Measurements from ENCODE around the gene CCDC7.
"Not testable (repeated sequence)": the region's sequence is repeated elsewhere in the genome, so short reads cannot be mapped to it uniquely, and the experiment has no call there.

CCDC7 gene

GRCh38 chr10:32445740-32446535 is at the start of gene CCDC7:
CCDC7 (plus strand) TSS chr10:32446140; CDS start chr10:32451643, 5,503 bp downstream.
- peak; percentile 75 to 85 for DNase-seq

DNA sequence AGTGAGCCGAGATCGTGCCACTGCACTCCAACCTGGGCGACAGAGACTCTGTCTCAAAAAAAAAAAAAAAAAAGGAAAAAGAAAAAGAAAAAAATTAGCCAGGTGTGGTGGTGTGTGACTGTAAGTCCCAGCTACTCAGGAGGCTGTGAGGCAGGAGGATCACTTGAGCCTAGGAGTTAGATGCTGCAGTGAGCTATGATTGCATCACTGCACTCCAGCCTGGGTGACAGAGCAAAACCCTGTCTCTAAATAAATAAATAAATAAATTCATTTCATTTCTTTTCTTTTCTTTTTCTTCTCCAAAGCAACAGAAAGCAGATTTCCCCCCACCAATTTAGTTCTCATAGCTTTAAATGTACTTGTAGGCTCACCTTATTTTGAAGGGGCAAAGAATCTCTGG is 48.8 kb upstream of the CCDC7 start:
- DNase-seq: not testable (repeated sequence)

GRCh38 chr10:32399720-32400119 is 46.2 kb upstream of the CCDC7 start:
- not testable (repeated sequence) for DNase-seq

GRCh38 chr10:32400961-32401360 is 45.0 kb upstream of the CCDC7 start:
- DNase-seq: no peak

GRCh38 chr10:32402499-32402898 is 43.4 kb upstream of the CCDC7 start:
- no peak for DNase-seq

- DNase-seq: no peak
Measured at GRCh38 chr10:32403091-32403490, 42.8 kb upstream of the CCDC7 start.

DNA sequence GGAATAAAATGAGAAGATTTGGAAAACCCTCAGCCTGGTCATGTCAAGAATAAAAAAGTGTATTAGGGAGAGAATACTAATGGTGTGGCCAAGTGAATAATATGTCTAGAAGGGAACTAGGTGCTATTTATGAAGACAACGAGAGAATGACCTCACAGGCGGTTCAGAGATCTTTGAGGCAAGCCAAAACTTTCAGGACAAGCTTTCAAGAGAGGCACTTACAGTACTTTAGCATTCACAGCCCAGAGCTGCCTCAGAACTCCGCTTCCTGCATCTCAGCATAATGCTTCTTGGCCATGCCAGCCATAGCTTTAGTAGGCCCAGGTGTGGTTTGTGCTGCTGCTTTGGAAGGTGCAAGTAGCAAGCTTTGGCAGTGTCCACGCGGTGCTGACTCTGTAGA is 37.2 kb upstream of the CCDC7 start:
- DNase-seq: no peak

DNA sequence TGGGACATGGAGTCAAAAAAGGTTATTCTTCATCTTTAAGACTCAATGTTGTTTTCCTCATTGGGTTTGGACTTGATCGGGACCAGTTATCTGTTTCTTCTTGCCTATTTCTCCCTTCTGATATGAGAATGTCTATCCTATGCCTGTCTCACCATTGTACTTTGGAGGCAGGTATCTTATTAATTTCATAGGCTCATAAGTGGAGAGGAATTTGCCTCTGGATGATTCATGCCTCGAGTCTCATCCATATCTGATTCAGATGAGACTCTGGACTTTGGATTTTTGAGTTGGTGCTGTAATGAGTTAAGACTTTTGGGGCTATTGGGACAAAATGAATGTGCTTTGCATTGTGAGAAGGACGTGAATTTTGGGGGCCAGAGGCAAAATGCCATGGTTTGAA is 36.2 kb upstream of the CCDC7 start:
- DNase-seq: no peak

DNA sequence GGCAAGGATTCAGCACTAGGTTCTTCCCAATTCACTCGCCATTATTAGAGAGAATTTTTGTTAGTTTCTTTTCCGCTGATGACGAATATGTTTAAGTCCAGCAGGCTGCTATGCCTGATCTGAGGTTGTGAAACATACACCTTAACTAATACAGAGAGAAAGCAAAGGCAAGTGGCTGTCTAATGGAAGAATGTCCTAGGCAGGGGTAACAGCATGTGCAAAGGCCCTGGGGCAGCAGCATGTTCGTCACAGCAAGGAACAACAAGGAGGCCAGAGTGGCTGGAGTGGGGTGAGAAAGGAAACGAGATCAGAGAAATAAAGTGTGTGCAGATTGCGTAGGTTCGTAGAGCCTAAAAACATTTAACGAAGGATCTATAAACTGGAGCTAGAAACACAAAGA is 35.4 kb upstream of the CCDC7 start:
- no peak for DNase-seq

DNA sequence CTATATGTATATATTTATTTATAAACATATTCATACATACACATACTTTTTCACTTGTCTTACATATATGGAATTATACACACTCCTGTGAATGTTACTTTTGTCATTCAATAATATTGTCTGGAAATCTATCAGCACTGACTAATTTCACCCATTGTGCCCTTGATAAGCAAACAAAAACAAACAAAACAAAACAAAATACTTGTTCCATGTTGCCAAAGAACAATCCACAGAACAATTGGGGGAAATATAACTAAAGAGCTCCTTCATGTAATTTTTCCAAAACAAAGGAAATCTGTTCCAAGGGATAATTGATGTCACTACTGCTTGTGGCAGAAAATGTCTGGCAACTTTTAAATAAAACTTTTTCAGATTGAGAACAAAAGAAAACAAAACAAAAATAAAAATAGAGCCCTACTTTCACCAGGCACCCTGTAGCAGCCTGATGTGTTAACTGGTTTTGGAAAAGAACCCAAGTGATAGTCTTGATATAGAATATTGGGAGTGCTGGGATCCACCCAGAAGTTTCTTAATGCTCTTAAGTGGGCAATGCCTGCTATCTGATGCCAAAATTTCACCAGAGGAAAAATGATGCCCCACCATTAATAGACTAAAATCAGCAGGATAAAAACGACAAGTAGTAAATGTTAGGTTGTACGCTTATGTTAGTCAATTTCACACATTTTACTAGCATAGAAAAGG is 34.0 kb upstream of the CCDC7 start:
- no peak for DNase-seq

DNA sequence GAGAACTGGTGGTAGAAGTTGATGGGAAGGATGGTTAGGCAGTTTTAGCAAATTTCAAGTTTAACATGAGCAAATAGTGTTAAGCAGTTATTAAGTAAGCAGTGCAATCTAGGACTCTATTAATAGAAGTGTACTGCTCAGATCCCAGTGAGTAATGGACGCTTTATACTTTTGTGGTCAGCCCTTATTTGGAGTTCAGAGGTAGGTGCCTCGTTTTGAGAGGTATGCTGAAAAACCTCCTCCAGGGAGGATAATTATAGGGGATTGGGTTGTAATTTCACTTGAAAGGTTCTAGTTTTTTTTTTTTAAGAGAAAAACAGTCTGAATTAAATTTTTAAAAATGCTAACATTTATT is 33.5 kb upstream of the CCDC7 start:
- no peak for DNase-seq

DNA sequence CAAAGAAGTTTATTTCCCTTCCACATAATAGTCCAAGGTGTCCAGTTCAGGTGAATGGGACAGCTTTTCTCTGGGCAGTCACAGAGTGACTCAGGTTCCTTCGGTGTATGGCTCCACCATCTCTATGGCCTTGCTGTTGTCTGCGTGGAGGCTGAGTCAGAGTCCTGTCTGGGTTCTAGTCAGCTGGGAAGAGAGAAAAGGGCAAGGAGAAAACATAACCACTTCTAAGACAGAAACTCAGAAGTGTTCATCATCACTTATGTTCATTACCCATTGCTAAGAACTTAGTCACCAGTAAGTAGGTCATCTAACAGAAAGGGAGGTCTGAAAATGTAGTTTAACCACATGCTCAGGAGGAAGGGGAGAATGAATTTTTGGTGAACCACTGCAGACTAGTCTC is 32.4 kb upstream of the CCDC7 start:
- no peak for DNase-seq

- no peak for DNase-seq
Measured at GRCh38 chr10:32415361-32415760, 30.6 kb upstream of the CCDC7 start.

GRCh38 chr10:32417911-32418547 is 27.9 kb upstream of the CCDC7 start:
- DNase-seq: no peak

- DNase-seq: no peak
Measured at GRCh38 chr10:32418572-32418971, 27.4 kb upstream of the CCDC7 start.

DNA sequence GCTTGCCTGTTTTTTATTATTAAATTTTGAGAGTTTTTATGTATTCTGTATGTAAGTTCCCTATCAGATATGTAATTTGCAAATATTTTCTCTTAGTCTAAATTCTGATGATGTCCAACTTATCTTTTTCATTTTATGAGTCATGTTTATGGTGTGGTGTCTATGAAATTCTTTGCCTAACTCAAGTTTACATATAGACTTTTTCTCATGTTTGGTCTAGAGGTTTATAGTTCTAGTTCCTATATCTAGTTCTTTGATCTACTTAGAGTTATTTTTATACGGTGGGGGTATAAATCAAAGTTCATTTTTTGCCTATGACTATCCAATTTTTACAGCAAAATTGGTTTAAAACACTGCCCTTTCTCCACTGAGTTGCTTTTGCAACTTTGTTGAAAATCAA is 26.3 kb upstream of the CCDC7 start:
- no peak for DNase-seq

- no peak for DNase-seq
Measured at GRCh38 chr10:32426186-32426585, 19.8 kb upstream of the CCDC7 start.

DNA sequence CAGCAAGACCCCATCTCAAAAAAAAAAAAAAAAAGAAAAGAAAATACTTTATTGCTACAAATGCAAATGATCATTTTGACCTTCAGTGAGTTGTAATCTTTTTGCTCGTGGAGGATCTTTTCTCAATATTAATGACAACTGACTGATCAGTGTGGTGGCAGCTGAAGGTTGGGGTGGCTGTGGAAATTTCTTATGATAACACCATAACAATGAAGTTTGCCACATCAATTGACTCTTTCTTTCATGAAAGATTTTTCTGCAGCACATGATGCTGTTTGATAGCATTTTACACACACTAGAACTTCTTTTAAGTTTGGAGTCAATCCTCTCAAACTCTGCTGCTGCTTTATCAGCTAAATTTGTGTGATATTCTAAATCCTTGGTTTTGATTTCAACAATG is 12.4 kb upstream of the CCDC7 start:
- no peak for DNase-seq

GRCh38 chr10:32436215-32436614 is 9.7 kb upstream of the CCDC7 start:
- DNase-seq: no peak

- DNase-seq: no peak
Measured at GRCh38 chr10:32437334-32437733, 8.6 kb upstream of the CCDC7 start.

GRCh38 chr10:32445036-32445435 is 904 bp upstream of the CCDC7 start:
- DNase-seq: no peak

GRCh38 chr10:32446536-32447406 is 831 bp downstream of the CCDC7 start:
- peak; percentile 1 to 46 for DNase-seq

GRCh38 chr10:32454148-32454547 is 8.2 kb downstream of the CCDC7 start:
- DNase-seq: no peak

All from NCI-H2081 (cell line).